NCI-H146 treated with DMSO at 0.1 percent for 48 hours (cell line): Measurements from ENCODE around the gene GPR55.

ENCODE experiments used
- DNase-seq: peaks from one replicate; lab custom pipeline; 2025; ENCODE audit not compliant: unreplicated experiment; lab: John Stamatoyannopoulos, UW

GPR55 gene

DNA sequence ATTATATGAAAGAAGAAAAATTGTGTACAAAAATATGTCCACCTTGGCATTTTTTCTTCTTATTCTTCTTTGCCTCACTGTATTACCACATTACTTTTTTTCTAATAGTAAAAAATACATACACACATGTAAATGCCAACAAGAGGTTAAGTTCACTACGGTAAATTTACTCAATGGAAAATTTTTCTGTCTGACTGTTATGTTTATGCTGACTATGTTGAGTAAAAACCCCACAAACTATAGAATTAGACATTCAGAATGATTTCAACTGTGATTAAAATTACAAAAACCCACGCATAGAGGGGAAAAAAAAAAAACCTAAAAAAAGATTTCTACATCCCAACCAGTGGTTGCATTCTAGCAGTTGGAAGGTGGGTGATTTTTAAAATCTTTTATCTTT, 5.4 kb downstream of the GPR55 start:
- no peak for DNase-seq

- no peak for DNase-seq
These were observed 5.8 kb downstream of the GPR55 start for GRCh38 chr2:230919240-230919639.

- no peak for DNase-seq
These were observed 8.8 kb downstream of the GPR55 start for GRCh38 chr2:230916218-230916617.

- no peak for DNase-seq
These were observed 9.7 kb downstream of the GPR55 start for GRCh38 chr2:230915319-230915718.

GRCh38 chr2:230914886-230915285, 10.2 kb downstream of the GPR55 start:
- no peak for DNase-seq

GRCh38 chr2:230913406-230914143, 11.5 kb downstream of the GPR55 start:
- no peak for DNase-seq

DNA sequence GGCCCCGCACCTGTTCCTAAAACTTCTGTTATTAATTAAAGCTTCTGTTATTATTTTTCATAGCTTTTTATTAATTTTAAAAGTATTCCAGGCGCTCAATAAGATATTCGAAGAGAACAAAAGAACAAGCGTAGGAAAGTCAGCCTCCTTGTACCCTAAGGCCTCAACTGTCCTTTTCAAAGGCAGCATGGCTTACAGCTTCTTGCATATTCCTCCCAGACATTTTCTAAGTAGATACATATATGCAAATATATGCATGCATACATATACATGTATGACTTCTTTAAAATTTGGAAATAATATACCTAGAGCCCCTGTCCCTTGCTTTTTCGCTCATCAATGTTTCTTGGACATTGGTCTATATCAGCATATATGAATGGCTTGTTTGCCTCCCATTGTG, 12.3 kb downstream of the GPR55 start:
- DNase-seq: no peak

- no peak for DNase-seq
These were observed 13.0 kb downstream of the GPR55 start for GRCh38 chr2:230912046-230912445.

DNA sequence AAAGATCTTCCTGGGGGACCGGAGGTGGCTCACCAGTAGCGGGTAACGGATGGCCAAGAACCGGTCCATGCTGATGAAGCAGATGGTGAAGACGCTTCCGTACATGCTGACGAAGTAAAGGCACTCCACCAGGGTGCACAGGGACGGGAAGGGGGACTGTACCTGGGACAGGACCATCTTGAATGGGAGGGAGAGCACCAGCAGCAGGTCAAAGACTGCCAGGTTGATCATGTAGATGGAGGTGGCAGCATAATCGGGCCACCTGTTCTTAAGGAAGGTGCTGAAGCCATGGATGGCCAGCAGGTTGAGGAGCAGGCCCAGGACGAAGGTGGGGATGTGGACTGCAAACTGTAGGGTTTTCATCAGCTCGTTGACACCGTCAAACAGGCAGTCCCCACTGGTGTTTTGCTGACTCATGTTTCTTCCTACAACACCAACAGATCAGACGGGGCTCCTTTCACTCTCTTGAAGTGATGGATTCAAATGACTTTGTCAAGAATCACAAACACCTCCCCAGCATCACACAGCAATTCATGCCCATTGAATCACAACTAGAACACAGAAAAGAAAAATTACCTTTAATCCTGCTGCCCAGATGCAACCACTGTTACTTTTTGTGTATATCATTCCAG, 14.4 kb downstream of the GPR55 start:
- no peak for DNase-seq

DNA sequence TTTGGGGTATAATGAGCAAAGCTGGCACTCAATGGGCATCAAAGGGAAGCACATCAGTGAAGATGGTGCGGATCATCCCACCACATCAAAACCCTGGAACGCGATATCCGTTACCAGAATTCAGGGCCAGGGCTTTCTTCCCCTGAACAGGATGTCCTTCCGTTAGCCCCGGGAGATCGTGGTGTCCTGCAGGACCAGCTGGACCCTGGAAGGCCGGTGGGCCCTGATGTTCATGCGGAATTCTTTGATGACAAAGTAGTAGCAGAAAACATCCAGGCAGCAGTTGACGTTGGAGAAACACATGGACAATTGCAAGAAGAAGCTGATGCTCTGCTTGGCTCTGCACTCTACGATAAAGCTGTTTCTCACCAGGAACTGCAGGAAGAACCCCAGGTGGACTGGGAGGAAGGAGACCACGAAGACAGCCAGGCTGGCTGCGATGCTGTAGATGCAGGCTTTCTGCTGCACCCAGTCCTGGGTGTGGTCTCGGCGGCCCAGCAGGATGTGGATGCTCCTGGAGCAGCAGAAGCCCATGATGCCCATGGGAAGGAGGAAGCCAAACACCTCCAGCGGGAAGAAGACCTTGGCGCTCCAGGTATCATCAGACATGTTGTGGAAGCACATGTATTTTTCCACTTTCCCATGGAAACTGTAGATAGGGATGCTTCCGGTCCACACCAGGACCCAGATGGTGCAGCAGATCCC, 15.0 kb downstream of the GPR55 start:
- DNase-seq: no peak

GRCh38 chr2:230908595-230909191, 16.3 kb downstream of the GPR55 start:
- DNase-seq: no peak

GRCh38 chr2:230908092-230908594, 16.9 kb downstream of the GPR55 start:
- no peak for DNase-seq

DNA sequence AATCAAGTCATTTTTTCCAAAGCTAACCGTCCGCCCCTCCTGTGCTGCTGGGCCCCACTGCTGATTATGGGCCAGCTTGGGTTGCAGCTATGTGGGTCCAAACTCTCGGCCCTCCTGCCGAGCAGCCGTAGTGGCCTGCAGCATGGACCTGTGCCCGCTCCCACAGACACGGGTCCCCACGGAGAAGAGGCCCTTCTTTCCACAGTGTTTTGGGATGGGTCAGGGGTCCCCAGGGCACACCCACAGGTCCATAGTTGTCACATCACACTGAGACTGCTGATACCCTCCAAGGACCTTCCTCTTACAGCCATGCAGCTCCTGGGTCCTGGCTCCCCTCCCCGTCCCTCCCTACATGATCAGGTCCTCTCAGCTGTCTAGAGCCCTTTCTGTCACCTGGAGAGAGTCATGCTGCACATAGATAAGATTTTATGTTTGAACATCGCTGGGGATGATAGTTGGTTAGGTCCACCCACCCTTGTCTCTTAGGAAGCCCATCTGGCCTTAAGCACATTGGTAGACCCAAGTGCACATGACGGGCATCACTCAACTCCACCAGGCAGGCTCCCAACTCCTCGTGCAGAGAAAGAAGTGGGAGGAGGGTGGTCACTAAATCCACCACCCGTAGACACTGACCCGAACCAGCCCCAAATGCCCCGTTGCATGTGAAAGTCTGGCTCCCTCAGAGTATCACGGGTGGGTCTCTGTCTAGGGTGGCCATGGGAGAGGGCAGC, 17.5 kb downstream of the GPR55 start:
- no peak for DNase-seq

DNA sequence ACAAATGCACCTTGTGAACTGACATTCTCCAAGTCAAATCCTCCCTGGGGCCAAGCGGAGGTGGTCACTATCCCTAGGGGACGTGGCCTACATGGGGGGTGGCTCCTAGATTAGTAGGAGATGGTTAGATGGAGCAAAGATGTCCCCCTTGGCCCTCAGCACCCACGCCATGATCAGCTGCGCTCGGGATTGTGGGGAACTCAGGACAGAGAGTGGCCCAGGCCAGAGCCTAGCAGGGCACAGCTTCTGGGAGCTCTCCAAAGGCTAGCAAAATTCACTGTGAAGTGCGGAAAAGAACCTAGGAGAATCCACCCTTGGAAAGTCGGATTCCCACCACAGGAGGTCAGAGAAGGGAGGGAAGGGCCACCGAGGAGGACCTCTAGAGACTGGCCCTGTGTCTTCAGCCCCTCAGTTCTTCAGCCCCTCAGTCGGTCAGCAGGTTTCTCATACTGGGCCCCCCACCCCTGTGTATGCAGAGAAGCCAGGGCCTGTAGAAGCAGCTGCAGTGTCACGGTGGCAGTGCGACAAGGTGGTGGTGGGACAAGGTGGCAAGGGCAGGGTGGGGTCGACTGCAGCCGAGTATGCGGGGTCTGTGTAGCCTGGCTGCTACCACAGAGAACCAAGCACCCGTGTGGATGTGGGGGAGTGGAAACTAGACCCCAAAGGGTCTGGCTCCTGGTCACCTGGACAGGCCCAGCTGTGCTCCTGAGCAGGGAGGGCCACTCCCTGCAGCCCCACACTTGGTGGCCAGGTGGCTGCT, 18.4 kb downstream of the GPR55 start:
- DNase-seq: no peak

- DNase-seq: no peak
These were observed 19.3 kb downstream of the GPR55 start for GRCh38 chr2:230905448-230906421.

GRCh38 chr2:230904856-230905447, 20.1 kb downstream of the GPR55 start:
- no peak for DNase-seq

GRCh38 chr2:230903231-230904150, 21.6 kb downstream of the GPR55 start:
- DNase-seq: no peak
